Activated B cell treated with CpG ODN at 0.5 μM for 24 hours (primary cell): ENCODE data around the gene GNAL. TPM values are rescaled to one million over a fixed set of nuclear protein-coding genes. Genes with fewer than 3 reads are reported as not detected.
"Not testable (repeated sequence)": the region's sequence is repeated elsewhere in the genome, so short reads cannot be mapped to it uniquely, and the experiment has no call there.

ENCODE experiments used
- ATAC-seq: fragments of 200-7000 bp; cut with Tn5 transposase; one replicate; pipeline ENCODE4 v1.10.0; 2021; ENCODE audit warnings: low read depth, mild to moderate bottlenecking, moderate library complexity
- CTCF ChIA-PET: fragments of 350-600 bp; sonication (Branson Sonifier 250); formaldehyde crosslinking; loops from one replicate; lab custom pipeline; 2021; ENCODE audit warnings: antibody characterized with exemption; lab: Charles Lee
- POLR2A ChIA-PET: fragments of 350-600 bp; sonication (Branson Sonifier 250); formaldehyde crosslinking; loops from one replicate; lab custom pipeline; 2021; ENCODE audit warnings: antibody characterized with exemption; lab: Charles Lee
- DNase-seq: peaks from one replicate; pipeline ENCODE4 v3.0.0; 2022
- H3K27ac Mint-ChIP-seq: one replicate; pipeline ENCODE4 v1.8.0; 2020; ENCODE audit warnings: mixed read lengths
- H3K27me3 Mint-ChIP-seq: one replicate; pipeline ENCODE4 v1.8.0; 2021; ENCODE audit warnings: mixed read lengths
- H3K36me3 Mint-ChIP-seq: one replicate; pipeline ENCODE4 v1.8.0; 2021; ENCODE audit warnings: low read depth, mixed read lengths
- H3K4me1 Mint-ChIP-seq: one replicate; pipeline ENCODE4 v1.8.0; 2021; ENCODE audit warnings: mixed read lengths
- H3K4me3 Mint-ChIP-seq: one replicate; pipeline ENCODE4 v1.8.0; 2020; ENCODE audit warnings: mild to moderate bottlenecking, mixed read lengths
- H3K9me3 Mint-ChIP-seq: one replicate; pipeline ENCODE4 v1.8.0; 2020; ENCODE audit warnings: mixed read lengths
- intact Hi-C: fragments of 100-400 bp; cut with micrococcal nuclease; formaldehyde crosslinking; loops from one replicate; pipeline ENCODE4 v1.15.1; 2024
- total RNA-seq: library from RNA; stranded (reverse); gene quantifications from 2 replicates; pipeline ENCODE4 v1.2.3, GENCODE V29; 2022
- TF ChIP-seq, protein P1 (sequence below): fragments of 200-600 bp; IDR thresholded peaks from one replicate; pipeline ENCODE4 v1.8.0; 2022; ENCODE audit warnings: antibody characterized with exemption, mild to moderate bottlenecking

GNAL gene
- total RNA-seq, 1 donor from 2014 or later = not detected

DNA sequence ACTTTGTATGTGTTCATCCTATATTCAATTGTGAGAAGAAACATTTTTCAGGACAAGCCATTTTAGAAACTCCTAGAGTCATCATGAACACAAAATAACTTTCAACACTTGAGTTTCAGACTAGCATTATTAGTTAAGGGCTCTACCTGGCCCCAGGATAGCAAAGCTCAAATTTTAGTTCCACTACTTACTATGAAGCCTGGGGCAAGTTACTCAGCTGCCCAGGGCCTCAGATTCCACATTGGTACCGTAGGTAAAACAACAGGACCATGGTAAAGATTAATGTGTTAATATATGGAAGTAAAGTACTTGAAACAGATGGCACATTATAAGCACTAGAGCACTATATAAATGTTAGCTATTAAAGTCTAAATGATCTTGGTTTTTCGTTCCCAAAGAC, 199.7 kb downstream of the GNAL start:
- TF ChIP-seq, protein P1, sequence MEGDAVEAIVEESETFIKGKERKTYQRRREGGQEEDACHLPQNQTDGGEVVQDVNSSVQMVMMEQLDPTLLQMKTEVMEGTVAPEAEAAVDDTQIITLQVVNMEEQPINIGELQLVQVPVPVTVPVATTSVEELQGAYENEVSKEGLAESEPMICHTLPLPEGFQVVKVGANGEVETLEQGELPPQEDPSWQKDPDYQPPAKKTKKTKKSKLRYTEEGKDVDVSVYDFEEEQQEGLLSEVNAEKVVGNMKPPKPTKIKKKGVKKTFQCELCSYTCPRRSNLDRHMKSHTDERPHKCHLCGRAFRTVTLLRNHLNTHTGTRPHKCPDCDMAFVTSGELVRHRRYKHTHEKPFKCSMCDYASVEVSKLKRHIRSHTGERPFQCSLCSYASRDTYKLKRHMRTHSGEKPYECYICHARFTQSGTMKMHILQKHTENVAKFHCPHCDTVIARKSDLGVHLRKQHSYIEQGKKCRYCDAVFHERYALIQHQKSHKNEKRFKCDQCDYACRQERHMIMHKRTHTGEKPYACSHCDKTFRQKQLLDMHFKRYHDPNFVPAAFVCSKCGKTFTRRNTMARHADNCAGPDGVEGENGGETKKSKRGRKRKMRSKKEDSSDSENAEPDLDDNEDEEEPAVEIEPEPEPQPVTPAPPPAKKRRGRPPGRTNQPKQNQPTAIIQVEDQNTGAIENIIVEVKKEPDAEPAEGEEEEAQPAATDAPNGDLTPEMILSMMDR = no peak
- ChIA-PET CTCF (no interaction called here), POLR2A (no interaction called here)
- intact Hi-C loops = no loop called here
- Mint-ChIP-seq H3K27ac (no peak overlapping the region), H3K36me3 (peaks cover 78% of the 10 kb centered on the region), H3K4me1 (peaks cover 23% of the 10 kb centered on the region), H3K4me3 (no peak overlapping the region), H3K9me3 (no peaks in the 10 kb centered on the region), H3K27me3 (no peaks in the 10 kb centered on the region)
- no peak for DNase-seq
- ATAC-seq = no peak

DNA sequence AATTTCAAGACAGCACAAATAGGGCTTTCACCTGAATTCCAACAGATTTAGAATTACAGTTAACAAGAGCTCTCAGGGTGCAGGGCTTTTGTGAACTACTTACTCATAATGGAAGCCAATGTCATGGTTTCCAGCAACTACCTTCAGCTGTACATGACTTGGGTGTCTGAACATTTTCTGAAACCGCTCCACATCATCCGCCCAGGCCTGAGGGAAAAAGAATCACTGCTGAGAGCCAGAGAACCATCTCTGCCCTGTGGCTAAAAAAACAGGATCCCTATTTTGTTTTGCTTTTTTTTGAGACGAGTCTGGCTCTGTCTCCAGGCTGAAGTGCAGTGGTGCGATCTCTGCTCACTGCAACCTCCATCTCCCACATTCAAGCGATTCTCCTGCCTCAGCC, 200.2 kb downstream of the GNAL start:
- POLR2A ChIA-PET = no interaction called here
- intact Hi-C loops = no loop called here
- CTCF ChIA-PET = no interaction called here
- no peaks in the 10 kb centered on the region for H3K9me3 Mint-ChIP-seq
- H3K4me1 Mint-ChIP-seq = peaks cover 21% of the 10 kb centered on the region
- H3K4me3 Mint-ChIP-seq = no peak overlapping the region
- ATAC-seq (no peak), DNase-seq (no peak)
- H3K27me3 Mint-ChIP-seq = no peaks in the 10 kb centered on the region
- H3K36me3 Mint-ChIP-seq = peaks cover 78% of the 10 kb centered on the region
- H3K27ac Mint-ChIP-seq = no peak overlapping the region
- TF ChIP-seq, protein P1 = no peak

DNA sequence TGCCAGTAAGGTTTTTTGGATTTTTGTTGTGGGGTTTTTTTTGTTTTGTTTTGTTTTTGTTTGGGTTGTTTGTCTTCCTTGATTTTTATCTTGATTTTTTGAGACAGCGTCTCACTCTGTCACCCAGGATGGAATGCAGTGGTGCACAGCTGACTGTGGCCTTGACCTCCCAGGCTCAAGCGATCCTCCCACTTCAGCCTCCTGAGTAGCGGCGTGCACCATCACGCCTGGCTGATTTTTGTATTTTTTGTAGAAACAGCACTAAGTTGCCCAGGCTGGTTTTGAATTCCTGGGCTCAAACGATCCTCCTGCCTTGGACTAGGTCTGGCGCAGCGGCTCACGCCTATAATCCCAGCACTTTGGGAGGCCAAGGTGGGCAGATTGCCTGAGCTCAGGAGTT, 202.7 kb downstream of the GNAL start:
- Mint-ChIP-seq H3K36me3 (peaks cover 78% of the 10 kb centered on the region), H3K27me3 (no peaks in the 10 kb centered on the region), H3K9me3 (no peaks in the 10 kb centered on the region), H3K27ac (no peak overlapping the region), H3K4me1 (peaks cover 7% of the 10 kb centered on the region), H3K4me3 (no peak overlapping the region)
- ChIA-PET POLR2A (no interaction called here), CTCF (no interaction called here)
- ATAC-seq (no peak), DNase-seq (no peak)
- TF ChIP-seq, protein P1 = no peak
- intact Hi-C loops = no loop called here

DNA sequence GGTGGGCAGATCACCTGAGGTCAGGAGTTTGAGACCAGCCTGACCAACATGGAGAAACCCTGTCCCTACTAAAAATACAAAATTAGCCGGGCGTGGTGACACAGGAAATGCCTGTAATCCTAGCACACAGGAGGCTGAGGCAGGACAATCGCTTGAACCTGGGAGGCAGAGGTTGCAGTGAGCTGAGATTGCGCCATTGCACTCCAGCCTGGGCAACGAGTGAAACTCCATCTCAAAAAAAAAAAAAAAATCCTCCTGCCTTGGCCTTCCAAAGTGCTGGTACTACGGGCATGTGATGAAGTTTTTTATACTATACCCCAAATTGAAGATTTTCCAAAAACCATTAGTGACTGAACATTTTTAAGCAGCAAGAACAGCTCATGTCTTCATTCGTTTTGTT, 203.4 kb downstream of the GNAL start:
- CTCF ChIA-PET, DNase-seq, H3K4me3 Mint-ChIP-seq, H3K4me1 Mint-ChIP-seq, H3K27ac Mint-ChIP-seq, H3K27me3 Mint-ChIP-seq, ATAC-seq, intact Hi-C loops, H3K9me3 Mint-ChIP-seq: not testable (repeated sequence)
- POLR2A ChIA-PET = interaction anchor here (0.7 kb wide), 1 partner anchor 9 kb away, joined by 6 read pairs; no protein-coding TSS in a partner anchor
- H3K36me3 Mint-ChIP-seq = peaks cover 78% of the 10 kb centered on the region

DNA sequence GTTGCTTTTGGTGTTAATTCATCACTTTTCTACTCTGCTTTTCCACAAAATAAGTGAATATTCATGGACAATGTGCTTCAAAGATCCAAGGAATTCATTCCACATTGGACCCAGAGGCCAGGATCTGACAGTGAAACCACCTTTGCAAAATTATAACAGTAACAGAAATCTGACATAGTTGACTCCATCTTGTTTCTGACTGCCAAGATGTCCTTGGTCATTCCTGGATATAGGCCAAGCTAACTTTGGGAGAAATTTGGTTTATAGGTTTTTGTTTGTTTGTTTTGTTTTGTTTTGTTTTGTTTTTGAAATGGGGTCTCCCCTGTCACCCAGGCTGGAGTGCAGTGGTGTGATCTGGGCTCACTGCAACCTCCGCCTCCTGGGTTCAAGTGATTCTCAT, 208.7 kb downstream of the GNAL start:
- Mint-ChIP-seq H3K9me3 (no peaks in the 10 kb centered on the region), H3K27me3 (no peaks in the 10 kb centered on the region), H3K4me1 (peaks cover 7% of the 10 kb centered on the region), H3K36me3 (peaks cover 63% of the 10 kb centered on the region), H3K27ac (no peak overlapping the region), H3K4me3 (no peak overlapping the region)
- POLR2A ChIA-PET = no interaction called here
- CTCF ChIA-PET = no interaction called here
- TF ChIP-seq, protein P1 = no peak
- ATAC-seq (no peak), DNase-seq (no peak)
- intact Hi-C loops = no loop called here

DNA sequence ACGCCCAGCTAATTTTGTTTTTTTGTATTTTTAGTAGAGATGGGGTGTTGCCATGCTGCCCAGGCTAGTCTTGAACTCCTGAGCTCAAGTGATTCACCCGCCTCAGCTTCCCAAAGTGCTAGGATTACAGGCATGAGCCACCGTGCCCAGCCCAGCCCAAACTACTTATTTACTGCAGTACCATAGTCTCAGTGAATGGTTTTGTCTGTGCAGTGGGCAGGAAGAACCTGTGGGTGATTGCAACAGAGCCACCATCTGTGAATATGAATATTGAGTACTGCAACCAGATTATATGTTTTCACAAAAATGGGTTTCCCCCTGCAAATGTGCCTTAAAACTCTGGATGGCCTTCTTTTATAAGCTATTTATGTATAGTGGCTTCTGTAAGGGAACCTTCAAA, 210.0 kb downstream of the GNAL start:
- Mint-ChIP-seq H3K36me3 (peaks cover 59% of the 10 kb centered on the region), H3K27ac (no peak overlapping the region), H3K4me3 (no peak overlapping the region), H3K4me1 (peaks cover under 1% of the 10 kb centered on the region), H3K27me3 (no peaks in the 10 kb centered on the region), H3K9me3 (no peaks in the 10 kb centered on the region)
- POLR2A ChIA-PET = interaction anchor here (0.6 kb wide), 1 partner anchor 31 kb away, joined by 3 read pairs; no protein-coding TSS in a partner anchor
- TF ChIP-seq, protein P1 = no peak
- ATAC-seq = no peak
- no peak for DNase-seq
- intact Hi-C loops = no loop called here
- CTCF ChIA-PET = no interaction called here
